NB4 (cell line): Measurements from ENCODE around the gene DGKH.

Experiments used
- CTCF ChIP-seq: IDR thresholded peaks from one replicate; pipeline ENCODE4 v1.5.1; 2012; ENCODE audit warnings: low read depth, low read length
- MYC ChIP-seq: IDR thresholded peaks from 2 replicates; pipeline ENCODE4 v1.6.1; 2011; ENCODE audit warnings: low read depth, low read length
- POLR2A ChIP-seq: IDR thresholded peaks from 2 replicates; pipeline ENCODE4 v1.6.1; 2011; ENCODE audit warnings: mild to moderate bottlenecking; ENCODE audit not compliant: insufficient read length; ENCODE audit errors: extremely low read depth

- TF ChIP-seq CTCF (no peak), MYC (no peak), POLR2A (no peak)
Measured at GRCh38 chr13:42054798-42055499, 6.5 kb downstream of the DGKH start.
